ENCODE results near the gene TBK1.

Gene TBK1

DNA sequence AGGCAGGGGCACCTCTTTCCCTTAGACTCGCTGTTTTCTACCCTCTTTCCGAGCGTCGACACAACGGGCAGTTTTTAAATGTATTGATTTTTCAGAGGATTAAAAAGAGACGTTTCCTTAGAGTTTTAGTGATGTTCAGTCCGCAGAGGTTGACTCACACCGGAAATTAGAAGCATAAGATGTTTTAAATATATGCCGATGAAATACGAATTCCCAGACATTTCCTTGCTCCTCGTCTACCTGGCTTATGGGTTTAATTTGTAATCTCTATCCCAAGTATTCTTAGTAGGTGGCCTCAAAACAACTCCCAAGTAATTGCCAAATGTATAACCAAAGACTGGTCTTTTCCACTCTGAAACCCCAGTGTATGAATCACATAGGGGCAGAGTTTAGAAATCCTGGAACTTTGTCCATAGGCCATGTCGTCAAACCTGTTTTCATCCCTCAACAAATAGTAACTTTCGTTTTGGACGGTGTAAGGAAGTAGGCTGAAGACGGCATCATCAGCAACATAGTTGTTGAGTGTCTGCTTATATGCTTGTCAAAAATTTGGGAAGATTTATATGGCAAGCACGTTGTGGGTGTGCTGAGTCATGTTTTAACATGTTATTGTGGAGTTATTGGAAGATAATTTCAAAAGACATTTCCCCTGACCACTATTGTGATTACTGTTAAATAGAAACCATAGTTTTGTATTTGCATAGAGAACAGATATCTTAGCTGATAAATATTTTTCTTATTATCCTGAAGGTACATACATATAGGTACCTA, 824 bp downstream of the TBK1 start:
- DNase-seq: no peak

DNA sequence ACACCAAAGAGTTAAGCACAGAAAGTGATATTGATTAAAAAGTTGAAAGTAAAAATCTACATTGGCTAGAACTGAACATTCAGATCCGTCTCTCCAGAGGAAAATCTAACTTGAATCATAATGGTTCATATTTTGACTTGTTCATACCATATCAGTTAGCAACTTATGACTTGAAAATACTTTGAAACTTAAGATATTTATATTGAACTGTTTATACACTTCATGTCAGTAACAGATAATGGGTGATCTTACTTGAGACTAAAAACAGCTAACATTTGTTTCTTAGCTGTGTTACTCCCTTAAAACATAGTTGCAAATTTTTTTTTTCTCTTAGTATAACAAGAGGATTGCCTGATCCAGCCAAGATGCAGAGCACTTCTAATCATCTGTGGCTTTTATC, 3.6 kb downstream of the TBK1 start:
- DNase-seq: no peak

DNA sequence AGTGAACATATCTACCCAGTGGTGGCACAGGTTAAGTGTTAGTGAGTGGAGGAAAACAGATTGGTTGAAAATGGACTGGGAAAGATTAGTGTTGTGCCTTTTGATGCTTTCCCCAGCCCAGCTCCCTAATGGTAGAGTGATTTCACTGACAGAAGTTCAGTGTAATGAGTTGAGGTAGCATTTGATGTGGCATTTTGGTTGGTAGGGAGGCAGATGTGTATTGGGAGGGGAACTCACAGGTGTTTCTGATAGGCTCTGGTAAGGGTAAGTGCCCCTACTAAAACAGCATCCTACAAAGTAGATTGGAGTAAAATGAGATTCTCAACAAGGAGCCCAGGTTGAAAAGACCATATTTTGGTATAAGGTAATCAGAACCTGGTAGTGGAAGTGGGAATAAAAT, 4.2 kb downstream of the TBK1 start:
- DNase-seq: no peak

DNA sequence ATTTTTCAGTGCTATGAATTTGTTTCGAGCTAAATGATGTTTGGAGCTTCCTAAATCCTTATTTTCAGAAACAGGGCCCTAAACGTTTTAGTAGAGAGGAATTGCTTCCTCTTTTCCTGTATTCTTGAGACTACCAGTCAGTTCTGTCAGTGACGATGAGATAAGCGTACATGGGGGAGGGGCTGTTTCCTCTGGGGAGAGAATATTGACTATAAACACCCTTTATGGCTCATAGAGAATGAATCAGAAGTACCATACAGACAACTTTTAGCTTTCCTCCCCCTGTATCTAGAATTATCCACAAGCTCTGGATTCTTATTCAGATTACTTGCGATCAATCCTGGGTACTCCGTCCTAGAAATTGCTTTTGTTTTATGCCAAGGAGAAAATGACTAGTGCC, 5.1 kb downstream of the TBK1 start:
- DNase-seq: no peak

DNA sequence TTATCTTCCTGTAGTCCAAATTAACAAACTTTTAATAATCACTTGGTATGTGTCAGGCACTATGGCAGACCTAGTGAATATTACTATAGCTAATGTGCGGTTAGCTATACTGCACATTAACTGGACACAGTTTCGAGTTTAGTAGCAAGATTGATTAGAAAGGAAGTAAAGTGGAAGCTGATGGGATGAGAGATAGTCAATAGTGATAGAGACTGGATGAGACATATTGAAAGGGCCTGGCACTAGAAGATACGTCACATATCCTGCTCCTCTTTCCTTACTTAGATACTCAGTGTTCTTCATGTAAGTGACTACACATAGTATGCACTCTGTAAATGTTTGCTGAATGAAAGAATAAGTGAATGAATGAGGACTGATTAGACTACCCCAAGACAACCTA, 5.5 kb downstream of the TBK1 start:
- no peak for DNase-seq

DNA sequence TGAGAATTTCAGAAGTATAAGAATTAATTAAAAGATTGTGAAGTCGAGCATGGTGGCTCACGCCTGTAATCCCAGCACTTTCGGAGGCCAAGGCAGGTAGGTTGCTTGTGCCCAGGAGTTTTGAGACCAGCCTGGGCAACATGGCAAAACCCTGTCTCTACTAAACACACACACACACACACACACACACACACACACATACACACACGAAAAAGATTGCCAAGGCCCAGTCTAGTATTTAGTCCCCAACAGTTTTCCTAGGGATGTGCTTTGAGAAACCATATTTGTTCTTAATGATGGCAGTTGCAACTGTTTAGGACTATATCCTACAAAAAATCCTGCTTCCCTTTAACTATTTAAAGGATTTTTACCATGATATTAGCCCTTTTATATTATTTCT, 6.0 kb downstream of the TBK1 start:
- no peak for DNase-seq

DNA sequence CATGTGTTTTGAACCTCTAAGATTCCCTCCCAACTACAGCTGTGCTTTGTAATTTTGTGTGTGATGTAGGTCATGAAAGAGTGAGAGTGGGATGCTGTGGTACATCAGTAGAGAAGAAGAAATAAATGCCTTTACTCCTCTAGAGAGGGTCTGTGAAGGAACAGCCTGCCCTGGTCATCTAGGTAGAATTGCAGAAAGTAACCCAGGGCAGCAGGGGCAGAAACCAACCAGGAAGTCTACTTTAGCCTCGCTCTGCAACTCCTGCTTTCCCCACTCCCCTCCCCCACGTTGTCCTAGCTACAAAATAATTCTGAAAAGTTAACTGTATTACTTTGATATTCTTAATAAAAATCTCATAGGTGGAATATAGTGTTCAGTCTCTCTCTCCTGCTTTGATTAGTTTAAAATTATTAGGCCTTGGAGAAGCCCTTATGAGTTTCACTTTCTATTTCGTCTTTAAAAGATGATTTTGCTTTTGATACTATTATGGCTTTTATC, 7.5 kb downstream of the TBK1 start:
- no peak for DNase-seq

DNA sequence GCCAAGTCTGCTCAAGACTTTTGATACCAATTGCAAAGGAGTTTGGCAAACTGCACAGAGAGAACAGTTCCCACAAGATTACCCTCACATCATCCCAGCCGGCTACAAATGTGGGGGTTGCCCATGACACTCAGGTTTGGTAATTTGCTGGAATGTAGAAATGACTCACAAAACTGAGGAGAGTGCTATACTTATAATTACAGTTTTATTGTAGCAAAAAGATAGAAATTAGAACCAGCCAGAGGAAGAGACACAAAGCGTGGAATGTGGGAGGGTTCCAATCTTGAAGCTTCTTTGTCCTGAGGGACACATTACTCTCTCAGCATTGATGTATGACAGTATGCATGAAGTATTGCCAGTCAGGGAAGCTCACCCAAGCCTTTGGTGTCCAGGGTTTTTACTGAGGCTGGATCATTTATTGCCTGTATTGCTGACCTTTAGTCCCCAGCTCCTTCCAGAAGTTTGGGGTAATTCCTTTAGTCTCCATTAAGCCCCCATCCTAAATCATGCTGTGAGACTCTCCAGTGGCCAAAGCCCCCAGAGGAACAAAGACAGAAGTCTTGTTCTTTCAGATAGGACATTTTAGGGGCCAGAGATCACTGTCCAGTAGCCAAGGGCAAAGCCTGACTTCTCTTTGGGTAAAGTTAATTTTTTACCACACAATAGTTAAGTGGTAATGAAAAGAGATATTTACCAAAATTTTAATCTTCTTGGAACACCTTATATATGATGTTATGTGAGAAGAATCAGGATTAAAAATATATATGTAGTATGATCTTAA, 9.9 kb downstream of the TBK1 start:
- DNase-seq: no peak

DNA sequence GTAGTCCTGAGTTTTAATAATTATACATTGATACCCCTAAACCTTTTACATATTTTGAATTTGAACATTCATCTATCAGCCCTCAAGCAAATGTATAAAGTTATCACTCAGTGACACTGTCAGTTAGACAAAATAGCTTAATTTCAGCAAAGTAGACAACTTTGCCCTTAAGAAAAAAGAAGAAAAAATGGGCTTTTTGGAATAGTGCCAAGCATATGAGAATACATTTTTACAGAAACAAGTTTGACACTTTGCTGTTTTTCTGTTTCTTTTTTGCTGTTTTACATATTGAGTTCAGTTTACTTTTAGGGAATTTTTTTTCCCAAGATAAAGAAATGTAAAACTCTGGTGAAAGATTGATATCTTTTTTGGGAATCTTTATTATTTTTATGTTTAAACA, 14.3 kb downstream of the TBK1 start:
- DNase-seq: no peak

DNA sequence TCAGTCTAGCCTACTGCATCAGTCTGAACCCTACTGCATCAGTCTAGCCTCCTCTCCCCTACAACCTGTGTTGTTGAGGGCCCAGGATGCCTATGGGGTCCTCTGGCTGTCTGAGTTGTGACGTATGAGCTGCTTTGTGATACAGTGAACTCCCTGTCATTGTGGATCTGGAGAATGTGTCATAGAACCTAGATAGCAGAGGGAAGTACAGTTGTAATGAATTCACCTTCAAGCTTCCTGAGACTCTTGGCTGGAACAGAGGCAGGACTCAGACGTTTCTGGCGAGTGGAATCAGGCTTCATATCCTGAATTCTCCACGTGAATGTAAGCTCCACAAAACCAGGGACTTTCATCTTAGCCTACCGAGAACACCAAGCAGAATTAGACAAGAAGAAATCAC, 17.0 kb downstream of the TBK1 start:
- DNase-seq: no peak

DNA sequence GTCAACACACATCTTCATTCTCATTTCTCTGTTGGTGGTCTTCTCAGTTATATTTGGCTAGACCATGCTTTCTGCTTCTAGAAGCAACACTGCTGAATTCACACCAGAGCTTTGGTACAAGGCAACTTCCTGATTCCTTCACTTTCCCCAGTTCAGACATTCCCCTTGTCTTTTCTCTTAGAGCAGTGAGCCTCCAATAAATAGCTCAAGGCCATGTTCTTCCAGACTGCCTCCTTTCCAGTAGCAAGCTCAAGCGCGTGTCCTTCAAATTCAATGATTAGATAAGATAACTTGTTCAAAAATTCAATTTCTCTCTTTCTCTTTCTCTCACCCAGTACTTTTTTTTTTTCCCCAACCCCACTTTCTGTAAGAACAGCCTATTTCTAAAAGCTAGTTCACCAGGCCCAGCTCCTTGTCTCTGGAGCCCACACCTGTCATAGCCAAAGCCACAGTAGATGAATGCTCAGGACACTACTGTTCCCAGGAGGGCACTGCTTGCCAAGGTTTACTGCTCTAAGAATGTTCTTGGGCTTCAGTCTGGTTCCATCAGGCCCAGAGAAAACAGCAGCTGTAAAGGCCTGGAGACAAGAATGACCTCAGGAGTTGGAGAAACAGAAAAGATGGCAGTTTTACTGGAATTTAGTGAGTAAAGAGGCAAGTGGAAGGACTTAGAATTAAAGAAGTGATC, 17.7 kb downstream of the TBK1 start:
- no peak for DNase-seq

DNA sequence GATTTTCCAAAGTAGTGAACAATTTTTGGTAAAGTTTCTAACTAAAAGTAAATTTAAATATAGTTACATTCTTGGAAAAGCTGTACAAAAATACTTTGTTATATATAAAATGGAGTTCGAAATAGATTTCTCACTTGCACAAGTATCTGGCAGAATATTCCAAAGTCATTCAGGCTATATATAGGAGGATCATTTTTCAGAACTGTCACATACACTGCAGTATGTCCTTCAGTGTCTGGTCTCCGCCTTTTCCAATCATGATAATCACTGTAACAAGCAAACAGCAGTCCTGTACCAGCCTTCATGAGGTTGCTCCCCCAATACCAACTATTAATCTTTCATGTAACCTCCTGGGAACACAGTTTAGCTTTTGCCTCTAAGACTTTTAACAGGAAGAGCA, 18.6 kb downstream of the TBK1 start:
- no peak for DNase-seq

DNA sequence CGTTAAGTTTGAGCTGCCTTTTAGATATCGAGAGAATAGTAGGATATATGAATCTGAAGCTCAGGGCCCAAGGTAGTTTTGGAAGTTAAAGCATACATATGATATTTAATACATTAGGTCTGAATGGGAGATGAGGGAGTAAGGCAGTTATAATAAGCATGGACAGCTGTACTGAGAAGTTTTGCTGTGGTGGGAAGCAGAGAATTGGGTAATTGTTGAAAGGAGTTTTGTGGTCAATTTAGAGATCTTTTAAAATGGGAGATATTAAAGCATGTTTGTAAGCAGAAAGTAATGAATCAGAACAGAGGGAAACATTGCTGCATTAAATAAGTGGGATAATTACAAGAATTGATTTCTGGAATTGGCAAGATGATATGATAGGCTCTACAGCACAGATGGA, 21.3 kb downstream of the TBK1 start:
- no peak for DNase-seq

DNA sequence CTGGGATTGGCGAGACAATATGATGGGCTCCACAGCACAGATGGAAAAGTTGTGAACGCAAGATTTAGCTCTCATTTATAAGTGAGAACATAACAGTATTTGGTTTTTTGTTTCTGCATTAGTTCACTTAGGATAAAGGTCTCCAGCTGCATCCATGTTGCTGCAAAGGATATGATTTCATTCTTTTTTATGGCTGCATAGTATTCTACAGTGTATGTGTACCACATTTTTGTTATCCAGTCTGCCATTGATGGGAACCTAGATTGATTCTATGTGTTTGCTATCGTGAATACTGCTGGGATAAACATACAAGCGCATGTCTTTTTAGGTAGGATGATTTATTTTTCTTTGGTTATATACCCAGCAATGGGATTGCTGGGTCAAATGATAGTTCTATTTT, 23.6 kb downstream of the TBK1 start:
- no peak for DNase-seq

DNA sequence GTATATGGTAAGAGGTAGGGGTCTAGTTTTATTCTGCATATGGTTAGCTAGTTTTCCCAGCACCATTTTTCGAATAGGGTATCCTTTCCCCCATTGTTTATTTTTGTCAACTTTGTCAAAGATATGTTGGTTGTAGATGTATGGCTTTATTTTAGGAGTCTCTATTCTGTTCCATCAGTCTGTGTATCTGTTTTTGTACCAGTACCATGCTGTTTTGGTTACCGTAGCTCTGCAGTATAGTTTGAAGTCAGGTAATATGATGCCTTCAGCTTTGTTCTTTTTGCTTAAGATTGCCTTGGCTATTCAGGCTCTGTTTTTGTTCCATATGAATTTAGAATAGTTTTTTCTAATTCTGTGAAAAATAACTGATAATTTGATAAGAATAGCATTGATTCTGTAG, 24.9 kb downstream of the TBK1 start:
- DNase-seq: no peak

DNA sequence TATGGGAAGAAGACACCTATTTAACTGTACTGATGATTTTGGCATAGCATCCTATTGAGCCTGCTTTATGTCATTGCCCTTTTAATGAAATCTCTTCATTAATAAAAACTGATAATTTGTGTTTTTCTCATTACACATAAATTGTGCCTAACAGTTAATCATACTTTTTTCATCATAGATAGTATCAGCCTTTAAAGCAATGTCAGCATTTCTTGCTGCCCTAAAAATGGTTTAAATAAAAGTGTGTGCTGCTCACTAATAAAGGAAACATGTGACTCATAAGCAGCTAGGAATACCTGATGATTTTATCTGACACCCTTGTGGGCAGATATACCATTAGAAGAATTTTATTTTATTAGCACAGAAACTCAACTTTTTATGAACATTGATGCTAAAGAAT, 26.7 kb downstream of the TBK1 start:
- DNase-seq: no peak

DNA sequence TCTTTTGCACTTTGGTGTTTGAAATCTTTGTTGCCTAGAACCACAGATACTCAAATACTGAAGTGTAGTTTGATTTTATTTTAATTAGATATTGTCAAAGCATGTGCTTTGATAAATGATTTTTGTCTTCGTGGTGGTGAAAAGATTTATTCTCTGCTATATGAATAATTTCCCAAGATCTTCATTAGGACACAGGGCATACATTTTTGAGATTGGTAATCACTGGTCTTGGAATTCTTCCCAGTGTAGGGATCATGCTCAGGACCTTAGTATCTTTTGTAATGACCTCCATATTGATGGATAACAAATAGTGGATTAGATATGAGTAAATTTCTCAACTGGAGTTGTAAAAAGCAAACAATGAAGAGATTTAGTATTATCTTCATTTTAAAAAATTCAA, 28.2 kb downstream of the TBK1 start:
- DNase-seq: no peak

DNA sequence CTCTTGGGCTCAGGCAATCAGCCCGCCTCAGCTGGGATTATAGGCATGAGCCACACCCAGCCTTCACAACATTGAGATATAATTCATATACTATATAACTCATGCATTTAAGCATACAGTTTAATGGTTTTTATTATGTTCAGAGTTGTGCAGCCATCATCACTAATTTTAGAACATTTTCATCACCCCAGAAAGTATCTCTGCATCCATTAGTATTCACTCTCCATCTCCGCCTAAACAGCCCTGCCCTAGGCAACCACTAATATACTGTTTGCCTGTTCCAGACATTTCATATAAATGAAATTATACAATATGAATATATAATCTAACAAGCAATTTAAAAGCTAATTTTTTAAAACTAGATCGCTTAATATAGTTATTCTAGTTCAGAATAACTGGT, 34.7 kb downstream of the TBK1 start:
- no peak for DNase-seq

DNA sequence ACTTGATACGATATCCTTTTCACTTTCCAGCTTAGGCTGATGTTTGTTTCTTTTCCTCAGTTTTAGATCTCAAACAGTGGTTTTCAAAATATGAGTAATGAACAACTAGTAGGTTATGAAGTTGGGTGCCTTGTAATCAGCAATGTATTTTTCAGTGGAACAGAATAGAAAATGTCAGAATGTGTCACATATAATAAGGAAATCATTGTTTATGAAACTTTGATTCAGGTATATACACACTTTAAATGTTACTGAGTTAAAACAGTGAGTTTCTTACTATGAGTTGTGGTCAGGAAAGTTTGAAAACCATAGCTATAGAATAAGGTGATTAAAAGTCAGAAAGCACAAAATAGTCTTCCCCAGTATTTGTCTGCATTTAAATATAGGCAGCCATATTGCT, 39.8 kb downstream of the TBK1 start:
- DNase-seq: no peak

DNA sequence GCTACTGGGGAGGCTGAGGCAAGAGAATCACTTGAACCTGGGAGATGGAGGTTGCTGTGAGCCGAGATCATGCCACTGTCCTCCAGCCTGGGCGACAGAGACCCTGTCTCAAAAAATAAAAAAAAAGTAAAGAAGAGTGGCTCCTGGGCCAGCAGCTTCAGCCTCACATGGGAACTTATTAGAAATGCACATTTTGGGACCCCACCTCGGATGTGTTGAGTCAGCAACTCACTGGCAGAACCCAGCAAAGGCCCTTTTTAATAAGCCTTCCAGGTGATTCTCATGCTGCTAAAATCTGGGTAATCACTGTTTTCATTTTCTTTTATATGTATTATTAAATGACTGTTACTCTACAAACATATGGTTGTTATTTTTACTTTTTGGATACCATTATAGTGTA, 41.6 kb downstream of the TBK1 start:
- DNase-seq: no peak

DNA sequence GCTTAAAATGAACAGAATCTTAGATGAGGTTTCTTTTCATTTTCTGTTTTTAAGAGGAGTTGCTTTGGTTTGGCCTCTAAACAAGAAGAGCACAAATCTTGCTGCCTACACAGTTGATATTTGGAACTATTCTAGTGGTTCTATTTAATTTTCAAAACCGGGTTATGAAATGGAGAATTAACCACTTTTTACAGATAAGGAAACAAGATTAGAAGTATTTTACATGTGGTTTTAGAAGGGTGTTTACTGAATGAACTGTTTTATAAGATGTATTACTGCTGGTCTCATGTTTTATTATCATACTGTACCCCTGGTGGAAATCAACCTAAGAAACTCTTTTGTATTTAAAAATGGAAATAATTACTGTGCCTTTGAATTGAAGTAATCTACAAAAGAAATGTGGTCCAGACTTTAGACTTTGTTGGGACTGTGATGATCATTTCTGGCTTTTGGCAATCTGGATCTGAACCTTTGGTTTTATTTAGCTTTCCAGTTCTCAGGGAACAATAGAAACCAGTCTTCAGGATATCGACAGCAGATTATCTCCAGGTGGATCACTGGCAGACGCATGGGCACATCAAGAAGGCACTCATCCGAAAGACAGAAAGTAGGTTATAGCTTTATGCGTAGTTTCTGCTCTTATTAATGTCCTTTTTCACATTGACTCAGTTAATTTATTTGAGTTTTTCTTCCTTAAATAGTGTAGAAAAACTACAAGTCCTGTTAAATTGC, 43.2 kb downstream of the TBK1 start:
- no peak for DNase-seq

DNA sequence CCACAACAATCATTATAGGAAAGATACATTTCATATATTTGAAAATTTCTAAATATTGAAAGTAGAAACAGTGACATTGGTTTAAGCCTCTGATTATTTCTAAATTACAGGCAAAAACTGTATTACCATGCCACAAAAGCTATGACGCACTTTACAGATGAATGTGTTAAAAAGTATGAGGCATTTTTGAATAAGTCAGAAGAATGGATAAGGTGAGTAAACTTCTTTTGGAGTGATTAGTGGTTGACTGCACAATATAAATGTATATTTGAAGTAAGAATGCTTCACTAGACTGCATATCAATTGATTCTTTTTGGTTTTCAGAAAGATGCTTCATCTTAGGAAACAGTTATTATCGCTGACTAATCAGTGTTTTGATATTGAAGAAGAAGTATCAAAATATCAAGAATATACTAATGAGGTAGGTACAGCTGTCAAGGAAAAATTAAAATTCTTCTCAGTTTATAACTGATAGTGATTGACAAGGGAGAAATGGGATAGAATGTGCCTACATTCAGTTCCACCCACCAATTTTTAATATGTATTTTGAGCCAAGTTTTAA, 45.0 kb downstream of the TBK1 start:
- DNase-seq: no peak

DNA sequence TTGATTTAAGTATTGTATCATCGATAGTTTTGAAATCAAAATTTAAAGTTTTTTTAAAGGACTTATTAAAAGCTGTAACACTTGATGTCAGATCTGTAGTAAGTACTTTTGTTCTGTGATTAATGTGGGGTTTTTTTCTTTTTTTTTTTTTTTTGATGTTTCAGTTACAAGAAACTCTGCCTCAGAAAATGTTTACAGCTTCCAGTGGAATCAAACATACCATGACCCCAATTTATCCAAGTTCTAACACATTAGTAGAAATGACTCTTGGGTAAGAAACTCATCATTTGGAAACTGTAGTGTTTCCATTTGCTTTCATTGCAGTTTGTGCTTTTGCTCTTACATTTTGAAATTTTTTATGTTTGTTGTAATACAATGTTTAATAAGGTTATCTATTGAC, 45.6 kb downstream of the TBK1 start:
- DNase-seq: no peak
